GM12892 (cell line): Measurements from ENCODE around the gene KBTBD13.
"Not testable (repeated sequence)": the region's sequence is repeated elsewhere in the genome, so short reads cannot be mapped to it uniquely, and the experiment has no call there.

Experiments used
- DNase-seq: peaks from one replicate; pipeline ENCODE4 v3.0.0; 2011; ENCODE audit not compliant: insufficient read length
- FAIRE-seq: peaks from 2 replicates; lab custom pipeline; 2011; peaks lifted over from hg19 to GRCh38; lab: Jason Lieb, UNC
- POLR2A ChIP-seq: IDR thresholded peaks from 2 replicates; pipeline ENCODE4 v1.6.1; 2011; ENCODE audit warnings: low read depth, low read length, control low read depth
- POLR2AphosphoS5 ChIP-seq: IDR thresholded peaks from 2 replicates; pipeline ENCODE4 v1.6.1; 2011; ENCODE audit warnings: low read depth, low read length, control low read depth
- TAF1 ChIP-seq: IDR thresholded peaks from 2 replicates; pipeline ENCODE4 v1.6.1; 2011; ENCODE audit warnings: low read depth, mild to moderate bottlenecking, control low read depth, low read length, borderline replicate concordance

KBTBD13 gene

DNA sequence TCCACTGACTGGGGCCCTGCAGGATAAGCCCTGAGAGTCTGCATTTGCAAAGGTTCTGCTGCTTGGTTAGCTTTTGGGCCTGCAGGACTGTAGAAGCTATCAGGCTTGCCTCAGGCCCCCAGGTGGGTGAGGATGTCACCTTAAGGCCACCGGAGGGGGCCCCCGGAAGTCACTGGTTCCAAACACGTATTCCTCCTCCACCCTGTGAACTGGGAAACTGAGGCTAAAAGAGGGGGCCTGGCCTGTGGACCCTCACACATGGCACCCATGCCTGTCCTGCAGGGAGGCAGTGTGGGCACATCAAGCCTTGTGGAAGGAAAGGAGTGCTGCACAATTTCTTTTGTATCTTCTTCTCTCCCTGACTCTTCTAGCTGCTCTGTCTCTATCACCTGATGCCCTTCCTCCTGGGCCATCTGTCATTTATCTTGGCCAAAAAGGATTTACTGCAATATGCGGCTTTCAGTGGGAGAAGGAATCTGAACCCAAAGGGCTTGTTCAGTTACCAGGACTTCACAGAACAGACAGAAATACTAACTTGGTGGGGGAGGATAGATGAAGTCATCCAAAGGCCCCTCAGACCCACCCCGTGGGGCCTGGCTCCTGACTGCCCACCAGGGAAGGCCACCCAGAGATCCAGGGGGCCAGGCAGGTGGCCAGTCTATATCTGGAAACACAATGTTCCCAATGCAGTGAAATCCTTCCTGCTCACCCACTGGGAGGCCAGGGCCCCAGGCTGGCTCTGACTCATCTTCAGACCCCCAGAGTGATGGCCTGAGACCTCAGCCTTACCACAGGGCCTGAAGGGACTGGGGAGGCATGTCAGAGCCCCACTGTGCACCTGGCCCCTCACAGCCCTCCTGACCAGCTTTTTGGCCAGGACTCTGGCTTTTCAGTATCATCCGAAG is 20.2 kb downstream of the KBTBD13 start:
- no peak for DNase-seq
- no peak for FAIRE-seq
- no peak for TF ChIP-seq POLR2A
- no peak for TF ChIP-seq POLR2AphosphoS5
- TF ChIP-seq TAF1 = no peak

GRCh38 chr15:65097651-65098263 is 21.2 kb downstream of the KBTBD13 start:
- TF ChIP-seq TAF1 (no peak), POLR2A (no peak), POLR2AphosphoS5 (no peak)
- no peak for FAIRE-seq
- no peak for DNase-seq

- FAIRE-seq = no peak
- DNase-seq = no peak
- TF ChIP-seq POLR2AphosphoS5 (no peak), POLR2A (no peak), TAF1 (no peak)
These were observed 22.8 kb downstream of the KBTBD13 start for GRCh38 chr15:65099336-65099735.

- DNase-seq, FAIRE-seq: not testable (repeated sequence)
These were observed 23.3 kb downstream of the KBTBD13 start for GRCh38 chr15:65099801-65100200.

DNA sequence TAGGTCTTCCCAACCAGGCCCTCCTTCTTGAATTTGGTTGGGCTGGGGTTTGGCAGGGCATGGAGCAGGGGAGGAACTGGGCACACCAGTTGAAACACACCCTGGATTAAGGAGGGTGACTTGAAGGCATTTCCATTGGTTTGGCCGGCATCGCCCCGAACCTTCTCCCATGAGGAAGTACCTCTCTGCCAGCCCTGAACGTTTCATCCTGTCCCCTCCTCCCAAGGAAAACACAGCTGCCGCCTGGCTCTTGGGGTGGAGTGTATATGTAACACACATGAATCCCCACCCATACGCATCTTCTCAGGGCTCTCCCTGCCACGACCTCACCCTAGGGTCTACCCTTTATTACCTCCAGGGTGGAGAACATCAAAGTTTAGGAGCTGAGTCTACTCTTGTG is 23.9 kb downstream of the KBTBD13 start:
- DNase-seq (no peak), FAIRE-seq (no peak)
- TF ChIP-seq POLR2AphosphoS5 (no peak), POLR2A (no peak), TAF1 (no peak)

DNA sequence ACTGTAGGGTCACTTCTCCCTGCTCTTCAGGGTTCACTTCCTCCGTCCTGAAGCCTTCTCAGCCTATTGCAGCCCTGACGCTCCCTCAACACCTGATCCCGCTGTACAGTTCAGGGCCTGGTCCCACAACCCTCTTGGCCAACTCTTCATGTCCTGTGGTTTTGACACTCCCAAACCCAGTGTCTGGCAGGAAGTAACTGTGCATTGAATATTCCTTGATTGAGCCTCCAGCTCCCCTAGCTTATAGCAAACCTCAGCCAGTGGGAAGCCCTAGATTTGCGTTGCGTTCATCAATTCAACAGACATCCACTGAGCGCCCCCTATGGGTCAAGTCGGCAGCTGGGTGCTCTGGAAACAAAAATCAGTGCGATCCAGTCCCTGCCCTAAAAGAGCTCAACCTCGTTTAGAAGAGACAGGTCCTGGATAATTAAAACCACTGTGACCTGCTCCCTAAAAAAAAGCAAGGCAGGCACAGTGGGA is 24.9 kb downstream of the KBTBD13 start:
- TF ChIP-seq TAF1 (no peak), POLR2AphosphoS5 (no peak), POLR2A (no peak)
- DNase-seq (no peak), FAIRE-seq (peak; percentile 54)

- TF ChIP-seq TAF1 = no peak
- no peak for TF ChIP-seq POLR2AphosphoS5
- no peak for TF ChIP-seq POLR2A
- FAIRE-seq (no peak), DNase-seq (no peak)
These were observed 25.6 kb downstream of the KBTBD13 start for GRCh38 chr15:65101891-65102708.

GRCh38 chr15:65102912-65103311 is 26.4 kb downstream of the KBTBD13 start:
- TF ChIP-seq POLR2A = no peak
- TF ChIP-seq TAF1 = no peak
- no peak for TF ChIP-seq POLR2AphosphoS5
- FAIRE-seq (no peak), DNase-seq (no peak)

GRCh38 chr15:65105038-65105437 is 28.5 kb downstream of the KBTBD13 start:
- no peak for FAIRE-seq
- TF ChIP-seq POLR2AphosphoS5 = no peak
- no peak for TF ChIP-seq TAF1
- no peak for TF ChIP-seq POLR2A
- DNase-seq = no peak

DNA sequence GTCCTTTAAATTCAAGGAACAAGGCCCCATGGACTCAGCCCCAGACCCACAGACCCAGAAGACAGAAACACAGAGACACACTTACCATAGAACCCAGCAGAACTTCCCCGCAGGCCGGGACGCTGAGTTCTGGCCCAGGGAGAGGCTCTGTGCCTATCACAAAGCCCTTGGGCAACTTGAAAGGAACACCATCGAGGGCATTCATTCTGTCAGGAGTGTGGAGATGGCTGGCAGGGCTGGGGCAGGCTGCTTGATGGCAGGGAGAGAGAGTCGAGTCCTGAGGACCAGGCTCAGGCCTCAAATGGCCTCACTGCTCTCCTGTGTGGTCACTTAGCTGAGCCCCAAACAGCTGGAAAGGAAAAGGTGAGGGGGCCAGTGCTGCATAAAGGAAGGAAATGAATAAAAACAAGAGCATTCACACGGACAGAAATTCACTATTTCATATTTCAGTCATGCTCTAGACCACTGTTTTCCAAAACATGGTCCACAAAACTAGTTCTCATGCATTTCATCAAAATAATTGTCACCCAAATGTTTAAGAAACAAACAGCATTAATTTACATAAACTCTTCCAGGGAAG is 29.6 kb downstream of the KBTBD13 start:
- TF ChIP-seq POLR2A (no peak), TAF1 (no peak), POLR2AphosphoS5 (no peak)
- DNase-seq (no peak), FAIRE-seq (no peak)
